ENCODE measurements around the gene PPP2R2D.

Gene PPP2R2D

GRCh38 chr10:131975796-131976195 is 75.0 kb downstream of the PPP2R2D start:
- Histone ChIP-seq H3K4me3 (ENCODE audit: insufficient read length, low read depth) (no peak overlapping the region), H3K36me3 (ENCODE audit: insufficient read depth, insufficient read length, low read length) (peaks cover 24% of the 10 kb centered on the region), H3K9me3 (ENCODE audit: insufficient read depth, low read length) (no peaks in the 10 kb centered on the region), H3K27me3 (ENCODE audit: insufficient read depth, insufficient read length) (no peaks in the 10 kb centered on the region), H3K9ac (ENCODE audit: insufficient read length, low read depth) (no peak overlapping the region), H3K4me1 (ENCODE audit: insufficient read depth, insufficient read length) (peaks cover 4% of the 10 kb centered on the region)
- no peak for DNase-seq (ENCODE audit: low read depth, low spot score)
- TF ChIP-seq ZNF274 (IDR thresholded peaks at IDR 0.05; ENCODE audit: low read depth, low read length) (no peak), SUZ12 (IDR thresholded peaks at IDR 0.05; ENCODE audit: extremely low read depth, insufficient read depth, insufficient read length) (no peak), YY1 (IDR thresholded peaks at IDR 0.05; ENCODE audit: insufficient read depth, insufficient read length) (no peak)

- no peak for TF ChIP-seq ZNF274 (IDR thresholded peaks at IDR 0.05; ENCODE audit: low read depth, low read length)
- no peak for TF ChIP-seq SUZ12 (IDR thresholded peaks at IDR 0.05; ENCODE audit: extremely low read depth, insufficient read depth, insufficient read length)
- TF ChIP-seq YY1 (IDR thresholded peaks at IDR 0.05; ENCODE audit: insufficient read depth, insufficient read length): no peak
- Histone ChIP-seq H3K4me3 (ENCODE audit: insufficient read length, low read depth) (no peak overlapping the region), H3K9me3 (ENCODE audit: insufficient read depth, low read length) (no peaks in the 10 kb centered on the region), H3K4me1 (ENCODE audit: insufficient read depth, insufficient read length) (peaks cover 4% of the 10 kb centered on the region), H3K27me3 (ENCODE audit: insufficient read depth, insufficient read length) (peaks cover 5% of the 10 kb centered on the region), H3K9ac (ENCODE audit: insufficient read length, low read depth) (no peak overlapping the region), H3K36me3 (ENCODE audit: insufficient read depth, insufficient read length, low read length) (peaks cover 9% of the 10 kb centered on the region)
- no peak for DNase-seq (ENCODE audit: low read depth, low spot score)
Measured at GRCh38 chr10:131977323-131978096, 76.7 kb downstream of the PPP2R2D start.

- TF ChIP-seq YY1 (IDR thresholded peaks at IDR 0.05; ENCODE audit: insufficient read depth, insufficient read length) (no peak), SUZ12 (IDR thresholded peaks at IDR 0.05; ENCODE audit: extremely low read depth, insufficient read depth, insufficient read length) (no peak), ZNF274 (IDR thresholded peaks at IDR 0.05; ENCODE audit: low read depth, low read length) (no peak)
- Histone ChIP-seq H3K4me3 (ENCODE audit: insufficient read length, low read depth) (no peak overlapping the region), H3K36me3 (ENCODE audit: insufficient read depth, insufficient read length, low read length) (peaks cover 6% of the 10 kb centered on the region), H3K9me3 (ENCODE audit: insufficient read depth, low read length) (no peaks in the 10 kb centered on the region), H3K4me1 (ENCODE audit: insufficient read depth, insufficient read length) (peaks cover 4% of the 10 kb centered on the region), H3K9ac (ENCODE audit: insufficient read length, low read depth) (no peak overlapping the region), H3K27me3 (ENCODE audit: insufficient read depth, insufficient read length) (peaks cover 13% of the 10 kb centered on the region)
- DNase-seq (ENCODE audit: low read depth, low spot score): no peak
Measured at GRCh38 chr10:131978366-131978765, 77.6 kb downstream of the PPP2R2D start.

GRCh38 chr10:131978851-131979250 is 78.0 kb downstream of the PPP2R2D start:
- Histone ChIP-seq H3K4me3 (ENCODE audit: insufficient read length, low read depth) (no peak overlapping the region), H3K27me3 (ENCODE audit: insufficient read depth, insufficient read length) (peaks cover 18% of the 10 kb centered on the region), H3K36me3 (ENCODE audit: insufficient read depth, insufficient read length, low read length) (peaks cover under 1% of the 10 kb centered on the region), H3K9ac (ENCODE audit: insufficient read length, low read depth) (no peak overlapping the region), H3K9me3 (ENCODE audit: insufficient read depth, low read length) (no peaks in the 10 kb centered on the region), H3K4me1 (ENCODE audit: insufficient read depth, insufficient read length) (peaks cover 4% of the 10 kb centered on the region)
- DNase-seq (ENCODE audit: low read depth, low spot score): no peak
- TF ChIP-seq SUZ12 (IDR thresholded peaks at IDR 0.05; ENCODE audit: extremely low read depth, insufficient read depth, insufficient read length) (no peak), YY1 (IDR thresholded peaks at IDR 0.05; ENCODE audit: insufficient read depth, insufficient read length) (no peak), ZNF274 (IDR thresholded peaks at IDR 0.05; ENCODE audit: low read depth, low read length) (no peak)

GRCh38 chr10:131979336-131979735 is 78.5 kb downstream of the PPP2R2D start:
- H3K9me3 ChIP-seq (ENCODE audit: insufficient read depth, low read length): no peaks in the 10 kb centered on the region
- peaks cover 4% of the 10 kb centered on the region for H3K4me1 ChIP-seq (ENCODE audit: insufficient read depth, insufficient read length)
- no peak overlapping the region for H3K4me3 ChIP-seq (ENCODE audit: insufficient read length, low read depth)
- H3K9ac ChIP-seq (ENCODE audit: insufficient read length, low read depth): no peak overlapping the region
- TF ChIP-seq YY1 (IDR thresholded peaks at IDR 0.05; ENCODE audit: insufficient read depth, insufficient read length): no peak
- peaks cover 21% of the 10 kb centered on the region for H3K27me3 ChIP-seq (ENCODE audit: insufficient read depth, insufficient read length)
- no peak for DNase-seq (ENCODE audit: low read depth, low spot score)
- no peaks in the 10 kb centered on the region for H3K36me3 ChIP-seq (ENCODE audit: insufficient read depth, insufficient read length, low read length)

GRCh38 chr10:131979821-131980270 is 79.0 kb downstream of the PPP2R2D start:
- H3K9ac ChIP-seq (ENCODE audit: insufficient read length, low read depth): no peak overlapping the region

GRCh38 chr10:131980321-131980720 is 79.5 kb downstream of the PPP2R2D start:
- Histone ChIP-seq H3K4me3 (ENCODE audit: insufficient read length, low read depth) (peak overlapping the region; percentile 75), H3K9me3 (ENCODE audit: insufficient read depth, low read length) (no peaks in the 10 kb centered on the region), H3K36me3 (ENCODE audit: insufficient read depth, insufficient read length, low read length) (no peaks in the 10 kb centered on the region), H3K27me3 (ENCODE audit: insufficient read depth, insufficient read length) (peaks cover 21% of the 10 kb centered on the region), H3K9ac (ENCODE audit: insufficient read length, low read depth) (no peak overlapping the region), H3K4me1 (ENCODE audit: insufficient read depth, insufficient read length) (peaks cover 4% of the 10 kb centered on the region)
- no peak for TF ChIP-seq ZNF274 (IDR thresholded peaks at IDR 0.05; ENCODE audit: low read depth, low read length)
- no peak for TF ChIP-seq SUZ12 (IDR thresholded peaks at IDR 0.05; ENCODE audit: extremely low read depth, insufficient read depth, insufficient read length)
- no peak for TF ChIP-seq YY1 (IDR thresholded peaks at IDR 0.05; ENCODE audit: insufficient read depth, insufficient read length)
- DNase-seq (ENCODE audit: low read depth, low spot score): no peak

More at GRCh38 chr10:131979821-131980270, 79.0 kb downstream of the PPP2R2D start:
- DNase-seq (ENCODE audit: low read depth, low spot score): no peak
- Histone ChIP-seq H3K4me3 (ENCODE audit: insufficient read length, low read depth) (no peak overlapping the region), H3K27me3 (ENCODE audit: insufficient read depth, insufficient read length) (peaks cover 21% of the 10 kb centered on the region), H3K36me3 (ENCODE audit: insufficient read depth, insufficient read length, low read length) (no peaks in the 10 kb centered on the region), H3K9me3 (ENCODE audit: insufficient read depth, low read length) (no peaks in the 10 kb centered on the region), H3K4me1 (ENCODE audit: insufficient read depth, insufficient read length) (peaks cover 4% of the 10 kb centered on the region)
- TF ChIP-seq SUZ12 (IDR thresholded peaks at IDR 0.05; ENCODE audit: extremely low read depth, insufficient read depth, insufficient read length) (no peak), YY1 (IDR thresholded peaks at IDR 0.05; ENCODE audit: insufficient read depth, insufficient read length) (no peak), ZNF274 (IDR thresholded peaks at IDR 0.05; ENCODE audit: low read depth, low read length) (no peak)

Data from NT2/D1 (cell line).